HG03135 (cell line): ENCODE results near the gene ZSWIM4.
A peak's percentile ranks its signal among the peaks of the same experiment; 100 is the strongest.

Experiments used
- ATAC-seq: cut with Tn5 transposase; IDR thresholded peaks from one replicate; pipeline ENCODE4 v1.9.1; 2021; ENCODE audit warnings: mild to moderate bottlenecking, moderate library complexity; ENCODE audit not compliant: unreplicated experiment

Gene ZSWIM4

DNA sequence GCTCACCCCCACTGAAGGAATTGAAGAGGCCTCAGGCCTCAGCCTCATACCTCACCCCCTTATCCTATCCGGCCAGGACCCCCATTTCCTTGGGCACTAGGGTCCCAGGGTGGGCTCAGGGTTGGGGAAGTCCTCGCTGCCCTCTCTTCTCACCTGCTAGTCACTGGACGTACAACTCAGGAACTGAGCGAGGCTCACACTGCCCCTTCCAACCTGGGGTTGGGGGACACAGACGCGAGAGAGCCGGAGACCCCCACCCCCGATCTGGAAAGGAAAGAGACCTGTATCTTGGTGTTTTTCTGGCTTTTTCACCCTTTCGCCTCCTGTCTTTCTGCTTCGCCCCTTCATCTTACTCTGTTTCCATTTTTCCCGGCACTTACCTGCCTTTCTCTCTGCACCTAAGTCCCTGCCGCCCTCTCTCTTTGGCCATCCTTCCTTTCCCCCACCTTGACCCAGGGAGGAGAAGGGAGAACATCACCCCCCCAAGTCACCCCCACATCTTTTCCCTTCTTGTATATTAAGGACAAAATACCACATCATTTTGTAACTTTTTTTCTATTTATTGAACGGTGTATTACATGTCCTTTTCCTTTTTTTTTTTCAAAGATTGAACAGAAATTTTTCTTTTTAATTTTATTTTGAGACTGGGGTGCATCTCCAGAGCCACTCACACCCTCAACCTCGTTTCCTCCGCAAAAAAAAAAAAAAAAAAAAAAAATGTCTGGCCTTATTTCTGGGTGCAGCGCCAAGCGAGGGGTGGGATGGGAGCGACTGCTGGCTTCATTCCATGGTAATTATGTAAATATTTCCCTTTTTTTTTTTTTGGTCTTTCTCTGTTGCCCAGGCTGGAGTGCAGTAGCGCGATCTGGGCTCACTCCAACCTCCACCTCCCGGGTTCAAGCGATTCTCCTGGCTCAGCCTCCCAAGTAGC is 36.6 kb downstream of the ZSWIM4 start:
- no peak for ATAC-seq

DNA sequence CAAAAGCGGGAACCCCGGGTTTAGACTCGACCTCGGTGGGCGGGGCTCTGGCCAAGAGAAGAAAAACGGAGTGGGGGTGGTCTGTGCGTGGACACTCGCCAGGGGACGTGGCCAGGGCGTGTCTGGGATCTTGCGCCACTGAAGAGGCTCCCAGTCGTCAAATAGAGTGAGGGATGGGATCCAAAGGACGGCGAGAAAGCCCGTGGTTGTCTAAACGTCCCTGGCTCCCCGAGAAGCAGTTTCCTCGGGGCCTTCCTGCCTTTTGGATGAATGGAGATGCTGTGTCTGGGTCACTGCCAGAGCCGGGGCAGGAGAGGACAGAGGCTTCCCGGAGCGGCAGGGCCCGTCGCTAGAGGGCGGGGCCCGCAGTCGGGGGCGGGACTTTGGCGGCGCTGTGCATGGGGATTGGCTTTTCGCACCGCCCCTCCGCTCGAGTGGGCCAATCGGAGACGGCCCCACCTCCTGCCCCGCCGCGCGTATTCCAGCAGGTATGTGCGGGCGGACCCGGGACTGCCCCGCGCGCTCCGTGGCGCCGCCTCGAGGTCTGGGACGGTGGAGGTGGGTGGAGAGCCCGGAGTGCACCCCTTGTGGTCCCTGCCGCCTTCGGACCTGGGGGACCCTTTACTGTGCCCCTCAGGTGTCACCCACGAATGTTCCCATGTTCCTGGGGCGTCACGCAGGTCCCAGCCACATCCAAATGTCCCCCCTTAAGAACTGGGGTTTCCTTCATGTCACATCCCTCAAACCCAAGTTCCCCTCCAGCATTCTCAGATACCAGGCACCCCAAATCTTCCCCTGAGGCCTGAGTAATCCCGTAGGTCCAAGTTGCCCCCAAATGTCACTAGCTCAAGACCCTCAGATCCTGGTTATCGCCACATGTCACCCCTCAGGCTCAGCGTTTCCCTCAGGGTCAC is 38.3 kb downstream of the ZSWIM4 start:
- ATAC-seq, result peak; percentile 73

DNA sequence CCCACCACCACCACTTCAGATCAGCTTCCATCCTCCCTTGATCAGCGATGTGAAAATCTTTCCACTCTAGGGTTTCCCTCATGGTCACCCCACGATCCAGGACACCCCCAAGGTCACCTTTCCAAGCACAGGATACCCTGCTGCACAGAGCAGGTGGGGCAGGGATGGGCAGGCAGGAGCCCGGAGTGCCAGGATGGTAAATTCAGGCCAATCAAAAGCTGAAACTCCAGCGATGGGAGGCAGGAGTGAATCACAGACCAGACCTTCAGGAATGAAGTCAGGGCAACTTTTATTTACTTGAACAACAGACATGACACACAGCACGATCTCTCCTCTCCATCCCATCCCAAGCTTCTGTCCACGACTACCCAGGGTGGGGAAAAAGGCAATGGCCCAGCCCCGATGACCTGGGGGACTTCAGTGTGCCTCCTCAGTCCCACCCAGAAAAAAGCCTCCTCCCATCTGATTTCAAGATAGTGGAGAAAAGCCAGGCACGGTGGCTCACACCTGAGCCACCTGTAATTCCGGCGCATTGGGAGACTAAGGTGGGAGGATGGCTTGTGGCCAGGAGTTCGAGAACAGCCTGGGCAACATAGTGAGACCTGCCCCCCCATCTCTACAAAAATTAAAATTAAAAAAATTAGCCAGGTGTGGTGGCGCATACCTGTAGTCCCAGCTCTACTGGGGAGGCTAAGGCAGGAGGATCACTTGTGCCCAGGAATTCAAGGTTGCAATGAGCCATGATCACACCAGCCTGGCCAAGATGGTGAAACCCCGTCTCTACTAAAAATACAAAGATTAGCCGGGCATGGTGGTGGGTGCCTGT is 39.2 kb downstream of the ZSWIM4 start:
- ATAC-seq, result no peak

DNA sequence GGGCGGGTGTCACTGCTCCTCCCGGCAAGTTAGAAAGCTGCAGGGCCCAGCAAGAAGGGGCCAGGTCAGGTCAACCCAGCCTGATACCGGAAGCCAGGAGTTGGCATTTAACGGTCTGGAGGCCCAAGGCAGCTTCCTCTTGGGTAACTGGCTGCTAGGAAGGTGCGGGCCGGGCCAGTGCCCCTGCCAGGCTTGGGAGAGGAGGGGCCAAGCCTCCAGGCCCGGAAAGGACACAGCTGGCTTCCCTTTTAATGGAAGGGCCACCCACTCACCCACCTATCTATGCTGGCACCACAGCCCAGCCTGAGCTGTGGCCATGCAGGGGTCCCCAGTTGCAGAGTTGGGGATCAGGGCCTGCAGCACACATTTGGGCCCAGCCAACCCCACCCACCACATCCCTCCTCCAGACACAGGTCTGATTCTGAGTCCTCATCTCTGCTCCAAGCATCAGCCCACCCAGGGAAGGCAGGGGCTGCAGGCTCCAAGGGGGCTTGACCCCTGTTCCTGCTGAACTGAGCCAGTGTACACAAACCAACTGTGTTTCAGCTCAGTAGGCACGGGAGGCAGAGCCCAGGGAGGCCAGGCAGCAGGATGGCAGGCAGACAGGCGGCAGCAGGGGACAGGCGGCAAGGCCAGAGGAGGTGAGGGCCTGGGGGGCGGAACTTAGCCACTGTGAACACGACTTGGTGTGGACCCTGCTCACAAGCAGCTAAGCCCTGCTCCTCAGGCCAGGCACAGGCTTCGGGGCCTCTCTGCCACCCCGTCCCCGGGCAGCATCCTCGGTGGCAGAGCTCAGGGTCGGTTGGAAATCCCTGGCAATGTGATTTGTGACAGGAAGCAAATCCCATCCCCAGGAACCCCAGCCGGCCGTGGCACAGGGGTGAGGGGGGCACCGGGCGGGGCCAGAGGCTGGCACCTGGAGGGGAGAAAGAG is 40.8 kb downstream of the ZSWIM4 start:
- no peak for ATAC-seq

DNA sequence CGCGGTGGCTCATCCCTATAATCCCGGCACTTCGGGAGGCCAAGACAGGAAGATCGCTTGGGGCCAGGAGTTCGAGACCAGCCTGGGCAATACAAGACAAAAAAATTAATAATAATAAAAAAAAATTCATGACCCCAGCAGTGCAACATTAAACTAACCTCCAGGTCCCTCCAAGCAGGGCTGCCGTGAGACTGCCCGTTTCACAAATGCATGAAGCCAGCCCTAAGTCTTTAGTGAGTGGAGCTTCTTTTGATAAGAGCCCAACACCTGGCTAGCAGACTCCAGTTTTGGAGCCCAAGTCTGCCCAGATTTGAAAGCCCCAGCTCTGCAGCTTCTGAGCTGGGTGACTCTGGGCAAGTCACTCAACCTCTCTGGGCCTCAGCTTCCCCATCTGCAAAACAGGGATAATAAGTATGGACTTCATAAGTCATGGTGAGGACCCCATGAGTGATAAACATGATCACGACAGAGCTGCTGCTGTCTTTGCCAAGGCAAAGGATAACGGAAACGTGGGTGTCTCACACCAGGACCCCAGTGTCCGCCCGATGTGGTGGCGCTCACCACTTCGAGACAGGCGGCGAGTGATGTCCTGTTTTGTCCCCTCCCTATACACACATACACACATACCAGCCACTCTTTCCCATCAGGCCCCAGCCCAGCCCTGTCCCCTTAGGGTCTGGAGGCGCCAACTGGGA is 43.3 kb downstream of the ZSWIM4 start:
- ATAC-seq, result no peak

DNA sequence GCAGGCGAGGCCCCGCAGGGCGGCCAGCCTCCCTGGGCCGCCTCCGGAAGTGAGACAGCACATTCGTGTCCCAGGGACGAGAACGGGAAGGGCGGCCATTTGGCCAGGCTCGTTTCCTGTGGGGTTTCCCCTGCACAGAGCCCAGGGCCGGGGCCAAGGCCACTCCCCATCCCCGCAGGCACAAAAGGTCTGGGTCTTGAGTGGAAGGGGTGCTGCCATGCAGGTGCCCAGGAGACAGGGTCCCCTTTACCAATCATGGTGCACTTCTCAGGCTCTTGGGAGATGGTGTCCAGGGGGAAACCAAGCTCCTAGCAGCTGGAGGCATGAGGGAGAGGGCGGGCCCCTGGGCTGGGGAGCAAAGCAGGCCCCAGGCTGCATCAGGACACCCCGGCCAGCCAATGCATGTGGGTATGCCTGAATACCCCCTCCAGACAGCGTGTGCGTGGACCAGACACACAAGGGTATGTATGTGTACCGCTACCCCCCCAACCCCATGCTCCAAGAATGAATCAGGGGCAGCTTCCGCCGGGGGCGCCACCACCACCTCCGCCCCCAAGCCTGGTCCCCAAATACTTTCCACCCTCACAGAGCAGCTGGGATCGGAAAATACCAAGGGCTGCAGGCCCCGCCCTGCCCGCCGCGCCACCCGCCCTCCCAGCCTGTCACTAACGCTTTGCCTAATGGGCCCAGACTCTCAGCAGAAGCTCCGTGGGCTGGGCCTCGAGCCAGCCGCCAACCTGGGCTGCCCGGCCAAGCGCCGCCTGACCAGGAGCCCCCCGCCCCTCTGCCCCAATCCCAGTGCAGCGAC is 44.1 kb downstream of the ZSWIM4 start:
- peak; percentile 35 for ATAC-seq

DNA sequence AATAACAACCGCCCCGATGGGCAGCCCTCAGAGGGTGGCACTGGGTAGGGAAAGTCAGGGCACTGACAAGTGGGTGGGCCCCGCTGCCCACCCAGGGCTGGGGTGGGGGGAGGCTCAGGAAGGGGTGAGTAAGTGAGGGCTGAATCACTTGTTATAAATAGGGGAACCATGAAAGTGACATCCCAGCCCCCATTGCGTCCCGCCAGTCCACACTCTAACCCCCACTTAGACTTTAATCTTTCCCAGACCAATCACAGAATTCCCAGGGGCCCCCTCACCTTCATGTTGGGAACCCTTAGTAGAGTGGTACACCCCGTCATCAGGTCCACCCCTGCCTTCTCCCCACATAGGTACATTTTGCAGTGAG is 44.7 kb downstream of the ZSWIM4 start:
- ATAC-seq, result no peak

DNA sequence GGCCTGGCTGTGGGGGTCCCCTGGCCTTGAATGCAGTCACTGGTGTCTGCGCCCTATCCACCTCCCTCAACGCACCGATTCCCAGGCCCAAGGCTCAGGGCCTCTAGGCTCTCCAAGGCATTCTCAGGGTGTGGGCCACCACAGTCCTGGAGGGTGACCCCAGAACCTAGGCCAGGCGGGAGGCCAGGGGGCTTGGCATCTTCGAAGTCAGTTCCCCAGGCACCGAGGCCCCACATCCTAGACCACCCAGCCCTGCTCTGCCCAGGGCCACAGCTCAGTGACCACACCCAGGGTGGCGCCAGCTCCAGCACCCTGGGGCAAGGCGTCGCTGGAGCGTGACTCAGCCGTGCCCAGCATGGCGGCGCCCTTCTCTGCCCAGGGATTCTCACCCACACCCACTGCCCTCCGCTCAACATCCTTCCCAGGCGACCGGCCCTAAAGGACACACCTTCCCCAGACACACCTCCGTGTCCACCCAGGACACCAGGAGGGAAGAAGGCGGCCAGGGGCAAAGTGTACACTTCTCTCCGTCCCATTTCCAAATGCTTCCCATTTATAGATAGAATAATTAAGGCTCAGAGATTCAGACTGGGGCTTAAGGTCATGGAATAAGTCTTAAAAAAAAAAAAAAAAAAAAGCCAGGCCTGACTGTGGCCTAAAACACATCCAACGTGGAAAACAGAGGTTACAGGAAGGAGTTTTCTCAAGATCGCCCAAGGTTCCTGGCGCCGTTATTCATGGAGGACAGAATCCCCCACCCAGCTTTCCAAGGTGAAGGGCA is 45.3 kb downstream of the ZSWIM4 start:
- ATAC-seq, result no peak

DNA sequence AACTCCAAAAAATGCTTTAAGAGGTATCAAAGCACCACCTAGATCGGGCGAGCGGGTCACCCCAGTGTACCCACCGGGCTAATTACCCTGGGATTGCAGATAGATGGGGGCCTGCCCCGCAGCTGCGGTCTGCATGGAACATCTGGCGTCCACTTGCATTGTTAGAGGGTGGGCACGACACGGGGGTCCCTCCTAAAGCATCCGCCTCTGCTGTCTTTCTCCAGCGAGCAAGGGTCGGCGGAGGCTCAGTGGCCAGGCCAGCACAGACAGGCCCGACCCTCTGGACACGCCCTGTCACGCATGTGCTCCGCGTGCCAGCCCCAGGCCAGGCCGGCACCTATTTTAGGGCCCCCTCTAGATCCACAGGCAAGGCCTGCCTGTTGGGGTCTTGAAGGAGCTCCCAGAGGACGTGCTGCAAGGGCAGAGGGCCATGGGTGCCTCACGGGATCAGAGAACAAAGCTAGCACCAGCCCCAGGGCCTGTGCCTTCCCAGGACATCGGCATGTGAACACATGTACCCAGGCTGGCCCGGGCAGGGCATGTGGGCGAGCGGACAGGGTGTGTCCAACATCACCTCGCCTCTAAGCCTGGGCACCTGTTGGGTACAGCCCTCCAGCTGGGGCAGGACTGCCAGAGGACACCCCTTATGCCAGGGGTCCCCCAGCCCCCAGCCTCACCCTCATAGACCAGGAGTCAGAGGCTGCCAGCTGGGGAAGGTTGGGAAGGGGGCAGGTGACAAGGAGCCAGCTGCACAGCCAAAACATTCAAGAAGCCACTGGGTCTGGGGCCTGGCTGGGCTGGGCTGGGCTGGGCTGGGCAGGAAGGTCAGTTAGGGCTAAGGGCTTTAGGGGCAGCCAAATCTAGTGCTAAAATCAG is 46.1 kb downstream of the ZSWIM4 start:
- ATAC-seq, result no peak

DNA sequence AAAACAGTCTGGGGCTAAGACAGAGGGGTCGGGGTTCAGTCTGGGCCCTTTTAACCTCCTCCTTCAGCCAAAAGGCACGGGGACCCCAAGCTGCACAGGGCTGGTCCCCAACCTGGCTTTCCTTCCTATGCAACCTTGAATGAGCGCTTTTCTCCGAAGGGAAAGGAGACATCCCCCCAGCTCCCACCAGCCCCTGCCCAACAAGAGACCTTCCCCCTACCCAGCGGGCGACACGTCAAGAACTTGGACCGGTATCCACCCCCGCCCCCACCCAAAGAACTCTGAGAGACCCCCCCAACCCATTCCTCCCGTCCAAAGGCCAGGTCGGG is 46.7 kb downstream of the ZSWIM4 start:
- no peak for ATAC-seq

DNA sequence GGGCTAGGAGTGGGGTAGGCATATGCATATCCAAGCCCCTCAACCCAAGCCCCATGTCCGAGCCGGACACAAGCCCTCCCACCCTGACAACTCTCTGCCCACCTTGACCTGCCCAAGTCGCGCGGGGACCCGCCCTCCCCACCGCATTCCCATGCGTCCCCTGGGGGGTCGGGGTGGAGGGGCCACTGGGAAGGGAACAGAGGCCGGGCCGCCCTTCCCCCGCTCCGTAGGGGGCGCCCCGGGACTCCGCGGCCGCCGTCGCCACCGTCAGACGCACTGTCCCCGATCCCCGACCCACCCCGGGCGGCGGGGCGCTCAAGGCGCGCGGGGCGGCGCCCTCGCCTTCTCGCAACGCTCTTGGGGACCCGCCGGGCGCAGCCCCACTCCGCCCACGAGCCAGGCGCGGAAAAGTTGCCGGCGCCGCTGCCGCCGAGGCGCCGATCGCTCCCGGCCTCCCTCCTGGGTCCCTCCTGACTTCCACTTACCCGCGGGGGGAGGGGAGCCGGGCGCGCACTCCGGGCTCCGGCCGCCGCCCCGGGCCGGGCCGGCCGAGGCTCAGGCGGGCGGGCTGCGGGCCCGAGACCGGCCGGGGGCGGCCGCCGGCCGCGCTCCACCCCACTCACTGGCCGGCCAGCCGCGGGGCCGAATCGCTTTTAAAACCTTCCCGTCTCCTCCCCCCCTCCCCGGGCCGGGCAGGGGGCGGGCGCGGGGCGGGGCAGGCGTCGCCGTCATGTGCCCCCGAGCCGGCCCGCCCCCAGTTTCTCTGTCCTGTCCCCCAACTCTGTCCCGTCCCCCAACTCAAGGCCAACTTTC is 47.3 kb downstream of the ZSWIM4 start:
- no peak for ATAC-seq

DNA sequence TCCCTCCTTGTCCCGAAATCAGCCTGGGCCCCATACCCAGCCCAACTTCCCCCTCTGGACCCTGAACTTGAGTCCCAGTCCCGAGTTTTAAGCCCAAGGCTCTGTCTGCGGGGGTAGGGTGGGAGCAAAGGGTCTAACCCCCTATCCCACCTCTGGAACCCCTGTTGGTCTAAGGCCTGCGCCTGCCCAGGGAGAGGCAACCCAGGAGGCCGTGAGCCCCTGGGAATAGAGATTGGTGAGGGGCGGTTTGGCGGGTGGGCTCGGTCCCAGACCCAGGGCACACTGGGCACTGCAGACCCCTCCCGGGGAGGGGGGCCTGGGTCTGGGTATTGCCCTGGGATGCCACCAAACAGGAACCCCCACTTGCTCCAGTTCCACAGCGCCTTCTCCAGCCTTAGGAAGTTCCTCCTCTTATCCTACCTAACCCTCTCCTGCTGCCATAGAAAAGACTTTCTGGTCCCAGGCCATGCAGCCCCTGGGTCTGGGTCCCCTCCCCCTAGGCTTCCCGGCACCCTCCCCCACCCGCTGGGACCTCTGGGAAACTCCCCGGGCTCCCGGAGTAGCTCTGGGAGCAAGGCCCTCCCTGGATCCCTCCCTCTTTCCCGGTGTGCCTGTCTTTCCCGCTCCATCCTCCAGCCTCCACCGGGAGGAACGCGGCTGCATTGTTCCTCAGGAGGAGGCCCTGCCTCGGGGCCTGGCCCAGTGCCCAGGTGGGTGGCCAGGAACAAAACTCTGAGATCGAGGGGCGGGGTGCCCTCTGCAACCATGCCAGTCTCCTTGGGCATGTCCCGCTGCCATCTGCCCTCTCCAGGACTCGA is 48.1 kb downstream of the ZSWIM4 start:
- no peak for ATAC-seq

DNA sequence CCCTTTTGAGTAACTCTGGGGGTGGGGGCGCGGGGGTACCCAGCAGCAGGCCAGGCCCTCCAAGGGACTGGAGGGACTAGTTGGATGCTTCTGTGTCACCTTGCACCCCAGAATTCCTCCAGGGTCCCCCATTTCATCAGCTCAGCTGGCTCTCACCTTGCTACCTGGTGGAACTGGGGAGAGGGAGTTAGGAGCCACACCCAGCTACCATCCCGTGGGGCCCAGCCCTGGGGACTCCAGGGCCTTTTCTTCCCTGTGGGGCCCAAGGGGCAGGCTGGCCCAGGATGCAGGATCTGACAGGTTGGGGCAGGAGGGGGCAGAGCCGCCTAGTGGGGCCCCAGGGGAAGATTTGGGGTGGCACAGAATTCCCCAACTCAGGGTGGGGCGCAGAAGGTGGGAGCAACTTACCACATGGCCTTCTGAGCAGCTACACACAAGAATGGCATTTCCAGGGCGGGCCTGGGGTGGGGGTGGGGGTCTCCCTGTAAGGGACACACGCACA is 48.9 kb downstream of the ZSWIM4 start:
- no peak for ATAC-seq

DNA sequence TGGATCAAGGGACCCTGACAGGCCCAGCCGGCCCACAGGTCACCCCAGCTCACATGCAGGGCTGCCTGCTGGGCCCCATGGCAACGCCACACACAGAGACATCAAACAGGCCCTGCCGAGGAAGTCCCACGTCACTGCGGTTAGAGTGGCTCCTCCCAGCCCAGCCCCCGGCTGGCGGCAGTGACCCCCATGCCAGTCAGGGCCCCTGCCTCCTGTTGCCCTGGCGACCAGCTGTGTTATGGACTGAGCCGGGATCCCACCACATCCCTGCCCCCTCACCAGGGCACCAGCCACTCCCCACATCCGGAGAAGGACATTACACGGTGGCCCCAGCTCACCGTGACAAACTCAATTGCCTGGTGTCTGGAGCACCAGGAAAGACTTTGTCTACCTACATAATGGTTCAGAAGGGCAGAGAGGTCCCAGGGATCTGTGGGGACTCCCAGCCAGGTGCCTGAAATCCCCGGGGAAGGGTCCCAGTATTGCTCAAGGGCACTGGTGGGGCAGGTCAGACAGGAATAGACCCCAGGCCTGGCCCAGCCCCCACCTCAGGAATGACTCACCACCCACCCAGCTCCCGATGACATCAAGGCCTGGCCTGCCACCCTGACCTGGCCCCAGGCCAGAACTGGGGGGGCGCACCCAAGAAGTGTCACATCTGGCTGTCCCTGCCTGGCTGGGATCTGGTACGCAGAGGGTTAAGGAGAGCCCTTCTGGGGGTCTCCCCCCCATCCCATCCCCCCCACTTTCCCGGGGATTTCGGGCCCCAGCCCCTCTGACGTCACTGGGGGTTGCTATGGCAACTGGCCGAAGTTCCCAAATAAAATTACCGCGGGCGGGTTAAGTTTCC is 51.5 kb downstream of the ZSWIM4 start:
- peak; percentile 60 for ATAC-seq
